ENCODE measurements around the gene KHDC1L.

DNA sequence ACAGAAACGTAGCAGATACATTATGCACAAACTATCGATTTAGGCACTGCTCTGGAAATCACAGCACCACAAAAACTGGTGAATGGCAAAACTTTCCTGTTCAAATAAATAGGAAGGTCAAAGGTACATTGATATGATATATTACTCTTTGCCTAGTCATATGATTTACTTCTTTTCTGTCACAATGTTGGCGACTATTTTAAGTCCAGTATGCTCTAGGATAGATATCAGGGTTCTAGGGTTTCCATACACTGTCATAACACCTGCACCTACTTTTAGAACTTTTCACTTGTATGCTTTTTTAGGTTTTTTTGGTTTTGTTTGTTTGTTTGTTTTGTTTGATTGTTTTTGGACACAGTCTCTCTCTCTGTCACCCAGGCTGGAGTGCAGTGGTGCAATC, 25.0 kb downstream of the KHDC1L start:
- TF ChIP-seq, protein P1, sequence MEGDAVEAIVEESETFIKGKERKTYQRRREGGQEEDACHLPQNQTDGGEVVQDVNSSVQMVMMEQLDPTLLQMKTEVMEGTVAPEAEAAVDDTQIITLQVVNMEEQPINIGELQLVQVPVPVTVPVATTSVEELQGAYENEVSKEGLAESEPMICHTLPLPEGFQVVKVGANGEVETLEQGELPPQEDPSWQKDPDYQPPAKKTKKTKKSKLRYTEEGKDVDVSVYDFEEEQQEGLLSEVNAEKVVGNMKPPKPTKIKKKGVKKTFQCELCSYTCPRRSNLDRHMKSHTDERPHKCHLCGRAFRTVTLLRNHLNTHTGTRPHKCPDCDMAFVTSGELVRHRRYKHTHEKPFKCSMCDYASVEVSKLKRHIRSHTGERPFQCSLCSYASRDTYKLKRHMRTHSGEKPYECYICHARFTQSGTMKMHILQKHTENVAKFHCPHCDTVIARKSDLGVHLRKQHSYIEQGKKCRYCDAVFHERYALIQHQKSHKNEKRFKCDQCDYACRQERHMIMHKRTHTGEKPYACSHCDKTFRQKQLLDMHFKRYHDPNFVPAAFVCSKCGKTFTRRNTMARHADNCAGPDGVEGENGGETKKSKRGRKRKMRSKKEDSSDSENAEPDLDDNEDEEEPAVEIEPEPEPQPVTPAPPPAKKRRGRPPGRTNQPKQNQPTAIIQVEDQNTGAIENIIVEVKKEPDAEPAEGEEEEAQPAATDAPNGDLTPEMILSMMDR (IDR thresholded peaks at IDR 0.05) = no peak
- TF ChIP-seq ZFX (IDR thresholded peaks at IDR 0.05; ENCODE audit: borderline replicate concordance) = no peak

Measured in 22Rv1 (cell line).